Right lung (tissue), 5 donors: ENCODE results near the gene HSPA1L. TPM values are rescaled to one million over a fixed set of nuclear protein-coding genes. Genes with fewer than 3 reads are reported as not detected.
"Not testable (repeated sequence)": the region's sequence is repeated elsewhere in the genome, so short reads cannot be mapped to it uniquely, and the experiment has no call there.

ENCODE experiments used
- DNase-seq, 2 donors: peaks; one replicate each; pipeline ENCODE4 v3.0.0-alpha.2; 2013
- polyA plus RNA-seq, 5 donors: library from polyadenylated mRNA; unstranded; fragments of 120-200 nt; gene quantifications; one replicate each; pipeline versions ENCODE4 v1.2.1 to v1.2.3, GENCODE V29; 2013; ENCODE audit warnings: inconsistent platforms in 1 of 5, low replicate concordance in 1 of 5; ENCODE audit not compliant: insufficient read length in 5 of 5, insufficient read depth in 1 of 5

Gene HSPA1L
- polyA plus RNA-seq, 5 donors: 2.9 to 4.6 (median 3.5) TPM

DNA sequence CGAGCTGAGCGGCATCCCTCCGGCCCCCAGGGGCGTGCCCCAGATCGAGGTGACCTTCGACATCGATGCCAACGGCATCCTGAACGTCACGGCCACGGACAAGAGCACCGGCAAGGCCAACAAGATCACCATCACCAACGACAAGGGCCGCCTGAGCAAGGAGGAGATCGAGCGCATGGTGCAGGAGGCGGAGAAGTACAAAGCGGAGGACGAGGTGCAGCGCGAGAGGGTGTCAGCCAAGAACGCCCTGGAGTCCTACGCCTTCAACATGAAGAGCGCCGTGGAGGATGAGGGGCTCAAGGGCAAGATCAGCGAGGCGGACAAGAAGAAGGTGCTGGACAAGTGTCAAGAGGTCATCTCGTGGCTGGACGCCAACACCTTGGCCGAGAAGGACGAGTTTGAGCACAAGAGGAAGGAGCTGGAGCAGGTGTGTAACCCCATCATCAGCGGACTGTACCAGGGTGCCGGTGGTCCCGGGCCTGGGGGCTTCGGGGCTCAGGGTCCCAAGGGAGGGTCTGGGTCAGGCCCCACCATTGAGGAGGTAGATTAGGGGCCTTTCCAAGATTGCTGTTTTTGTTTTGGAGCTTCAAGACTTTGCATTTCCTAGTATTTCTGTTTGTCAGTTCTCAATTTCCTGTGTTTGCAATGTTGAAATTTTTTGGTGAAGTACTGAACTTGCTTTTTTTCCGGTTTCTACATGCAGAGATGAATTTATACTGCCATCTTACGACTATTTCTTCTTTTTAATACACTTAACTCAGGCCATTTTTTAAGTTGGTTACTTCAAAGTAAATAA is 2.2 kb upstream of the HSPA1L start:
- DNase-seq: not testable (repeated sequence)

DNA sequence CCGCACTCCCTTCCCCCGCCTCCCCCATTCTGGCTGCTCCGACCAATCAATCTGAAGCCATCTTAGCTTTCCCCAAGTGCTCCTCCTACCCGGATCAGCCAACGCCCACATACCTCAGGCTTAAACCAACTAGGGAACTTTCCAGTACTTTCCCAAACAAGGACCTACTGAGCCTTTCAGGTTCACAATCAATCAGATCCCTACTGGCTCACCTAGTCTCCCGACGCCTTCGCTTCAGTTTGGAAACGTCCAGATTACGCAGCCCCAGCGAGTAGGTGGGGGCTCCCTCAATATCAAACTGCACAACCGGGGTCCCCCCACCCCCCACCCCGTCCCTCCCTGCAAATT is 432 bp downstream of the HSPA1L start:
- DNase-seq: peak; percentile 96

- no peak for DNase-seq
Observed at GRCh38 chr6:31813465-31813849, 1.6 kb downstream of the HSPA1L start.

DNA sequence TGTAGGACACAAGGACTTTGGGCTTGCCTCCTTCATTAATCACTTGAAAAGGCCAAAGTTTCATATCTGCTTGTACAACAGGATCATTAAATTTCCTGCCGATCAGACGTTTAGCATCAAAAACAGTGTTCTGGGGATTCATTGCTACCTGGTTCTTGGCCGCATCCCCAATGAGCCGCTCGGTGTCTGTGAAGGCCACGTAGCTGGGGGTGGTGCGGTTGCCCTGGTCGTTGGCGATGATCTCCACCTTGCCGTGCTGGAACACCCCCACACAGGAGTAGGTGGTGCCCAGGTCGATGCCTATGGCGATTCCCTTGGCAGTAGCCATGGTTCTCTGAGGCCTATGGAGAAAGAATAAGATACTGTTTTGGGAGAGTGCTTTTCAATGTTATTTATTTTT is 3.4 kb downstream of the HSPA1L start:
- no peak for DNase-seq

- DNase-seq: not testable (repeated sequence)
Observed at GRCh38 chr6:31808599-31808998, 6.5 kb downstream of the HSPA1L start.

DNA sequence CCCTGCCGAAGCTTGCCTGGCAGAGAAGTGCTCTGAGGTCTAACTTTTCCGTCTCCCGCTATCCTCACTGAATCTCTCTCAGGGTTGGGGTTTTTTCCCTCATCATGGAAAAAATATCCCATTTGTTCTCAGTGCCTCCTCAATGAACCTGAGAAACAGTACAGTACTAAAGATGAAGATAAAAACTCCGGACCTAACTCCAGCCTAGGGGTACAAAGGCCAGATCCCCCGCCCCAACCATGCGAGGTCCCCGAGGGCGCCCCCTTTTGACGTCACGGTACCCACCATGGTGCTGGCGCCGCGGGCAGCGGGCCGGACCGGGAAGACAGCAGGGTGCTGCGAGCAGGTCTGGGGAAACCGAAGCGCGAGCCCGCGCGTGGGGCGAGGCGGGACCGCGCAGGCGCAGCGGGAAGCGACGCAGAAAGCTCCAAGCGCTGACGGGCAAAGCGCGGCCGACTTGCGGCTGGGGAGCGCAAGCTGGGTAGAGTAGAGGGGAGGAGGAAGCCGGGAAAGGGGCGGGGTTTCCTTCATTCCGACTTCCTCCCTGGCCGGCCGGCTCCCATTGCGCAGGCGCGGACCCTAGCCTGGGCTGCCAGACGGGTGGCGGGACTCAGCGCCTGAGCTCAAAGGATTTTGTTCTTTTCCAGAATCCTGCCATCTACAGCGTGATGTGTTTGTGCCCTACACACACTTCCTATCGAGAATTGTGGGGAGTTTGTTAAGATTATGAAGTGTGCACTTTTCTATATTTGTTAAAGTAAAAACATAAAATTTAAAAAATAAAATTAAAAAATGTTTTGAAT is 8.4 kb downstream of the HSPA1L start, which contains the start of gene LSM2:
LSM2 (minus strand) TSS at position 497 of the 803 bp plus-strand sequence; CDS start at position 288, 209 bp downstream.
- DNase-seq: peak; percentile 96 to 98

- DNase-seq: no peak
Observed at GRCh38 chr6:31805939-31806469, 9.1 kb downstream of the HSPA1L start.

DNA sequence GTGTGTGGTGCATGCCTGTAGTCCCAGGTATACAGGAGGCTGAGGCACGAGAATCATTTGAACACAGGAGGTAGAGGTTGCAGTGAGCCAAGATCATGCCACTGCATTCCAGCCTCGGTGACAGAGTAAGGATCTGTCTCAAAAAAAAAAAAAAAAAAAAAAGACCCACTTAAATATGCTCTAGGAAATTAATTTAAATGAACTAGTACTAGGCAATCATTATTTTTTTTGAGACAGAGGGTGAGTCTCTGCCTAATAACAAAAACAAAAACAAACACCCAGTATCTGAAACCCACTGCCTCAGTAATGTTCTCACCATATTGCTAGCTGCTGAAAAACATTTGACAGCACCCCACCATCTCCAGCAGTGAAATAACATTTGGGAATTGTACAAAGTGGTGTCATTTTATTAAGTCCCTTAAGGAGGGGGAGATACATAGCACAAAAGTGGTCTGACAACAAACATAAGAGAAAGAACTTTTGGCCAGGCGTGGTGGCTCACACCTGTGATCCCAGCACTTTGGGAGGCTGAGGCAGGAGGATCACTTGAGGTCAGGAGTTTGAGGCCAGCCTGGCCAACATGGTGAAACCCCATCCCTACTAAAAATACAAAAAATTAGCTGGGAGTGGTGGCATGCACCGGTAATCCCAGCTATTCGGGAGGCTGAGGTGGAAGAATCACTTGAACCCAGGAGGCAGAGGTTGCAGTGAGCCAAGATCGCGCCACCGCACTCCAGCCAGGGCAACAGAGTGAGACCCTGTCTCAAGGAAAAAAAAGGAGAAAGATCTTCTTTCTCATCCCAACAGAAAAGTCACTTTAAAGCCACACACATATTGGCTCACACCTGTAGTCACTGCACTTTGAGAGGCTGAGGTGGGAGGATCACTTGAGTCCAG is 13.8 kb downstream of the HSPA1L start:
- not testable (repeated sequence) for DNase-seq

GRCh38 chr6:31799781-31800180 is 15.3 kb downstream of the HSPA1L start:
- DNase-seq: no peak

- DNase-seq: no peak
Observed at GRCh38 chr6:31797588-31797987, 17.5 kb downstream of the HSPA1L start.

DNA sequence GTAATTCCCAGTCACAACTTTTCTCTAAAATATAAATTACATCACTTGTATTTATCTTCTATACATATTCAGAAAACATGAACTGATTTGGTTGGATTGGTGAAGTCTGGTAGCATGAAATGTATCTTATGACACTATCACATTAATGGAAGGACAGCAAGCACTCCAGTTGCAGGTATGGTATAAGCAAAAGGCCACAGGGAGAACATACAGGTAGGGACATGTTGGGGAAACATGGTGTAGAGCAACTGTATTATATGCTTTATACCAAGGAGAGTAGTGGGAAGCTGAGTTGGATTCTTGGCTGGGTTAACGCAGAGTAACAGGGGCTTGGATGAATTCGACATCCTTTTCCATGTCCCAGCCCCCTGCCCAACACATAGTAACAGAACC is 18.1 kb downstream of the HSPA1L start:
- DNase-seq: no peak

- peak; percentile 88 to 89 for DNase-seq
Observed at GRCh38 chr6:31795616-31796298, 19.3 kb downstream of the HSPA1L start, which contains the start of gene VARS1. Gene VARS1, minus strand, starts transcription at chr6:31795752. Its CDS starts 535 bp downstream, at chr6:31795217.

- DNase-seq: no peak
Observed at GRCh38 chr6:31794866-31795615, 20.0 kb downstream of the HSPA1L start.

DNA sequence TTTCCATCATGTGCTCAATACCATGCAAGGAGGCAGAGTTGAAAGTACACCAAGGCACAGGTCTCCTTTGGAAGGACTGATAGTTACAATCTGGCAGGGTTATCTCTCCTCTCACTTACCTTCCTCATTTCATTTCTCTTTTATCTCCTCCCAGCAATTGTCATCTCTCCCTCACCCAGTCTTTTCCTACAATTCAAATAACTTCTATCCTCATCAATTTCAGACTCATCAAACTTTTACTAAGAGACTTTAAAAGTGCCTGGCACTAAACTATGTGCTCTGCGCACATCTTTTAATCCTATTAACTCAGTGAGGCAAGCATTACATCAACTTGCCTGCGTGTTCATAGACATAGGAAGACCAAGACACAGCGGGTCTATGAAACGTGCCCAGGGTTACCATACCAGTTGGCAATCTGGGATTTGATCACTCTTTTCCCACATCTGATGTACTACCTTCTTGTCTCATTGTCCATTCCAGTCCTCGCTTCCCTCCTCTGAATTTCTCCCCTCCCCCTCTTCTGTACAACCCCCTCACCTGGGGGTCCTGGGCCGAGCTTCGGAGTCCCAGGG is 20.7 kb downstream of the HSPA1L start:
- no peak for DNase-seq

GRCh38 chr6:31793927-31794245 is 21.2 kb downstream of the HSPA1L start:
- not testable (repeated sequence) for DNase-seq

GRCh38 chr6:31792761-31793171 is 22.3 kb downstream of the HSPA1L start:
- DNase-seq: no peak

- DNase-seq: no peak
Observed at GRCh38 chr6:31792090-31792374, 23.1 kb downstream of the HSPA1L start.

GRCh38 chr6:31791324-31792089 is 23.6 kb downstream of the HSPA1L start:
- peak in 1 of 2 donors; percentile 35 for DNase-seq

- DNase-seq: no peak
Observed at GRCh38 chr6:31785475-31785874, 29.6 kb downstream of the HSPA1L start.
